HG02840 (cell line): ENCODE measurements around the gene SAMD4A.
"Not testable (repeated sequence)": the region's sequence is repeated elsewhere in the genome, so short reads cannot be mapped to it uniquely, and the experiment has no call there.

ENCODE experiments used
- ATAC-seq: cut with Tn5 transposase; IDR thresholded peaks from one replicate; pipeline ENCODE4 v1.9.1; 2021; ENCODE audit warnings: mild to moderate bottlenecking, moderate library complexity, moderate number of reproducible peaks; ENCODE audit not compliant: unreplicated experiment, low FRiP score

The SAMD4A gene

GRCh38 chr14:54722791-54723432, 156.0 kb downstream of the SAMD4A start:
- ATAC-seq: no peak

- no peak for ATAC-seq
Measured at GRCh38 chr14:54724123-54724522, 157.2 kb downstream of the SAMD4A start.

GRCh38 chr14:54724676-54725325, 157.9 kb downstream of the SAMD4A start:
- no peak for ATAC-seq

GRCh38 chr14:54725998-54726397, 159.1 kb downstream of the SAMD4A start:
- ATAC-seq: no peak

- ATAC-seq: no peak
Measured at GRCh38 chr14:54727929-54728328, 161.0 kb downstream of the SAMD4A start.

GRCh38 chr14:54728700-54729527, 162.0 kb downstream of the SAMD4A start:
- ATAC-seq: no peak

- peak; percentile 98 for ATAC-seq
Measured at GRCh38 chr14:54730156-54730961, 163.4 kb downstream of the SAMD4A start.

GRCh38 chr14:54734966-54735365, 168.0 kb downstream of the SAMD4A start:
- ATAC-seq: no peak

- no peak for ATAC-seq
Measured at GRCh38 chr14:54735424-54735823, 168.5 kb downstream of the SAMD4A start.

GRCh38 chr14:54737132-54737711, 170.3 kb downstream of the SAMD4A start:
- no peak for ATAC-seq

GRCh38 chr14:54738009-54738408, 171.1 kb downstream of the SAMD4A start:
- no peak for ATAC-seq

GRCh38 chr14:54739514-54739913, 172.6 kb downstream of the SAMD4A start:
- no peak for ATAC-seq

GRCh38 chr14:54742492-54743350, 175.8 kb downstream of the SAMD4A start:
- ATAC-seq: no peak

GRCh38 chr14:54743382-54743781, 176.5 kb downstream of the SAMD4A start:
- ATAC-seq: no peak

GRCh38 chr14:54746019-54746418, 179.1 kb downstream of the SAMD4A start:
- no peak for ATAC-seq

GRCh38 chr14:54747616-54748015, 180.7 kb downstream of the SAMD4A start:
- ATAC-seq: no peak

GRCh38 chr14:54749180-54749579, 182.3 kb downstream of the SAMD4A start:
- no peak for ATAC-seq

GRCh38 chr14:54749727-54750126, 182.8 kb downstream of the SAMD4A start:
- no peak for ATAC-seq

GRCh38 chr14:54752611-54753010, 185.7 kb downstream of the SAMD4A start:
- ATAC-seq: not testable (repeated sequence)
